ENCODE data around the gene ATG14. TPM values are rescaled to one million over a fixed set of nuclear protein-coding genes. Genes with fewer than 3 reads are reported as not detected.
A peak's percentile ranks its signal among the peaks of the same experiment; 100 is the strongest.
"Not testable (repeated sequence)": the region's sequence is repeated elsewhere in the genome, so short reads cannot be mapped to it uniquely, and the experiment has no call there.

Gene ATG14, protein sequence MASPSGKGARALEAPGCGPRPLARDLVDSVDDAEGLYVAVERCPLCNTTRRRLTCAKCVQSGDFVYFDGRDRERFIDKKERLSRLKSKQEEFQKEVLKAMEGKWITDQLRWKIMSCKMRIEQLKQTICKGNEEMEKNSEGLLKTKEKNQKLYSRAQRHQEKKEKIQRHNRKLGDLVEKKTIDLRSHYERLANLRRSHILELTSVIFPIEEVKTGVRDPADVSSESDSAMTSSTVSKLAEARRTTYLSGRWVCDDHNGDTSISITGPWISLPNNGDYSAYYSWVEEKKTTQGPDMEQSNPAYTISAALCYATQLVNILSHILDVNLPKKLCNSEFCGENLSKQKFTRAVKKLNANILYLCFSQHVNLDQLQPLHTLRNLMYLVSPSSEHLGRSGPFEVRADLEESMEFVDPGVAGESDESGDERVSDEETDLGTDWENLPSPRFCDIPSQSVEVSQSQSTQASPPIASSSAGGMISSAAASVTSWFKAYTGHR
- total RNA-seq, result 10 to 100 TPM in 6 of 8 experiments, 1 to 10 TPM in 2; 7.7 to 19.1 (median 13.6) TPM

DNA sequence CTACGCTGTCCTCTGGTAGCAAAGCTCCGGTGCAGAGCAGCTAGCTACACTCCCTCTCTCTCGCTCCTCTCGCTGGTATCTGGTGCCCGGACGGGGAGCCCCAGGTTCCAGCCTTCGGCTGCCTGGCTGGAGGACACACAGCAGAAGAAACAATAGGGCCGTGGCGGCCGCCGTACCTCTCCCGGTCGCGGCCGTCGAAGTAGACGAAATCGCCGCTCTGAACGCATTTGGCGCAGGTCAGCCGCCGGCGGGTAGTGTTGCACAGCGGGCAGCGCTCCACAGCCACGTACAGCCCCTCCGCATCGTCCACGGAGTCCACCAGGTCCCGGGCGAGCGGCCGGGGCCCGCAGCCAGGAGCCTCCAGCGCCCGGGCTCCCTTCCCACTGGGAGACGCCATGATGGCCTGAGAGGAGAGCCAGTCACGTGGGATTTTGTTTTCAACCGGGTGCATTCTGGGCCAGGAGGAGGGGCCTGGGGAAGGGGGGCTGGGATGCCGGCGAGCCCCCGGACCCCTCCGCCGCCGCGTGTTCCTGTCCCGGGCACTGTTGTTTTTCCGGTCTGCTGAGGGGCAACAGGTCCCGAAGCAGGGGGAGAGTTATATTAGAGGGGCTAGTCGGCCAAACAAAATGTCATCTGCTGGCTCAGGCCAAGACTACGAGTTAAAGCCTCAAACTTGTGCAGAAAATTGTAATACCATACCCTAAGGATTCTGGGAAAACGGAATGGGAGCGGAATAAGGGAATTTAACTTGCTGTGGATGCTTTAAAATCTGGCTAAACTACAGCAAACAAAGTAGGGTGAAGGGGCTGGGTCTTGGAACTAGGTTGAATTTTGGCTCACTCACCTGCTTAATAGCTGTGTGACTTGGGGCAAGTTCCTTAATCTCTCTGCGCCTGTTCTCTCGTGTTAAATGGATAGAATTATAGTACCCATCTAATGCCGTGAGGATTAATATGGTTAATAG, at the start of gene ATG14:
Gene ATG14, minus strand, starts transcription at position 405 of the 964 bp plus-strand sequence. Its CDS starts 8 bp downstream, at position 397.
- peak; percentile 94 to 99 (median 98) for ATAC-seq (replicated peaks in 6 of 8)
- Histone ChIP-seq H3K27ac (peak within 1 kb of the TSS; percentile 49 to 63), H3K4me1 (replicated peaks in 1 of 2) (peaks cover 5 to 8% of the 10 kb centered on the region in 2 donors), H3K4me3 (peak within 1 kb of the TSS; percentile 80 to 99 (median 91))
- in situ Hi-C loops (cut with MboI; ENCODE audit: low pct_unique_long_range_greater_than_20kb in 2 of 9, low sequenced_read_pairs in 9 of 9, unreplicated experiment in 9 of 9), result no loop called here
- WGBS, 10 experiments, result 0 to 61% (median 15%) methylated on average over 1 to 15 of the region's 57 CpGs

DNA sequence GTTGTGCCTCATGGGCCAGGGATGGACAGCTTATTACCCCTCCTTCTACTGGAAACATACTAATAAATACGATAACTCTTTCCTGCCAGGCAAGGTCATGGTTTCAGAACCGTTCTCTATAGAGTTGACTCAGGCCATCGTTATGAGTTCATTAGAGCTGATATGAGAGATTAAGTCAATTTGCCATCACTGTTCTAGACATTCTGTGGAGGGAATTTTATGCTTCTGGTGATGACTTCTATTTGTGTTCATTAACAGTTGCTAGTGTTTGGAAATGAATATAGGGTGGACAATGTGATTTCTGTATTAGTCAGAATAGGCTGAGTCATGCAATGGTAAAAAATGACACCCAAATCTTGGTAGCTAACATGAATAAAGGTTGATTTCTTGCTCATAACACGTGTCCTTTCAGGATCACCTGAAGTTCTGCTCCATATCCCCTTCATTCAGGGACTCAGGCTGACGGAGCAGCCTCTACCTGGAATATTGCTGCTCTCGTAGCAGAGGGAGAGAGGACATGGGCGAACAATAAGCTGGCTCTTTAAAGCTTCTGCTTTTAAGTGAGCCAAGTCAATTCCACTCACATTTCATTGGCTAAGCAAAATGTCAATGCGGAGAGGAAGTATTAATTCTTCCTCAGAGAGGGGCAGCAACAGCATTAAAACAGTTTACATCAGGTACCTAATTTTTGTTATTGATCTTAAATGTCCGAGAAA, 47.3 kb upstream of the ATG14 start:
- Histone ChIP-seq H3K4me3 (no peak overlapping the region), H3K4me1 (replicated peaks in 1 of 2) (peaks cover 8 to 11% of the 10 kb centered on the region in 2 donors), H3K27ac (no peak overlapping the region)
- in situ Hi-C loops (cut with MboI; ENCODE audit: low pct_unique_long_range_greater_than_20kb in 2 of 9, low sequenced_read_pairs in 9 of 9, unreplicated experiment in 9 of 9), result loop anchor here in 1 of 9 experiments (25.0 kb wide), 1 partner anchor 1028 kb away; no protein-coding TSS in a partner anchor
- 34 to 100% (median 78%) methylated on average over 2 to 9 of the region's 9 CpGs for WGBS, 10 experiments
- peak in 3 of 8 experiments; percentile 24 to 85 (median 78) for ATAC-seq (replicated peaks in 6 of 8)

DNA sequence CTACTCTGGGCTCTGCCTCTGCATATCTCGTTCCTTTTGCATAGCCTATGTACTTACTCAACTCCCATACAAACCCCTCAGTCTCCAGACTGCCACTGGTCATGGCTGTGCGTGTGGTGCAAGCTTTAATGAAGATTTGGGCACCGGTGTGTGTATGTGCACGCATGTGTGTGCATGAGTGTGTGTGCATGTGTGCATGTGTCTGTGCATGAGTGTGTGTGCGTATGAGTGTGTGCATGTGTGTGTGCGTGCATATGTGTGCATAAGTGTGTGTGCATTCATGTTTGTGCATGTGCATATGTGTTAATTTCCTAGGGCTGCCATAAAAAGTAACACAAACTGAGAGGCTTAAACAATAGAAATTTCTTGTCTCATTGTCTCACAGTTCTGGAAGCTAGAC, 45.9 kb upstream of the ATG14 start:
- no peak overlapping the region for H3K4me3 ChIP-seq
- in situ Hi-C loops (cut with MboI; ENCODE audit: low pct_unique_long_range_greater_than_20kb in 2 of 9, low sequenced_read_pairs in 9 of 9, unreplicated experiment in 9 of 9), result loop anchor here in 1 of 9 experiments (25.0 kb wide), 1 partner anchor 1030 kb away; no protein-coding TSS in a partner anchor
- H3K27ac ChIP-seq, result no peak overlapping the region
- 0 to 90% (median 62%) methylated on average over 1 to 6 of the region's 6 CpGs; no CpG with 5 or more reads in 5 of the 10 experiments for WGBS, 10 experiments
- ATAC-seq (replicated peaks in 6 of 8), result peak in 3 of 8 experiments; percentile 11 to 76 (median 35)
- peaks cover 11 to 14% of the 10 kb centered on the region in 2 donors for H3K4me1 ChIP-seq (replicated peaks in 1 of 2)

DNA sequence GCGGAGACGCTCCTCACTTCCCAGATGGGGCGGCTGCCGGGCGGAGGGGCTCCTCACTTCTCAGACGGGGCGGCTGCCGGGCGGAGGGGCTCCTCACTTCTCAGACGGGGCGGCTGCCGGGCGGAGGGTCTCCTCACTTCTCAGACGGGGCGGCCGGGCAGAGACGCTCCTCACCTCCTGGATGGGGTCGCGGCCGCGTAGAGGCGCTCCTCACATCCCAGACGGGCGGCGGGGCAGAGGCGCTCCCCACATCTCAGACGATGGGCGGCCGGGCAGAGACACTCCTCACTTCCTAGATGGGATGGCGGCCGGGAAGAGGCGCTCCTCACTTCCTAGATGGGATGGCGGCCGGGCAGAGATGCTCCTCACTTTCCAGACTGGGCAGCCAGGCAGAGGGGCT, 44.8 kb upstream of the ATG14 start:
- peaks cover 11 to 14% of the 10 kb centered on the region in 2 donors for H3K4me1 ChIP-seq (replicated peaks in 1 of 2)
- not testable (repeated sequence) for H3K4me3 ChIP-seq; H3K27ac ChIP-seq; ATAC-seq (replicated peaks in 6 of 8)
- in situ Hi-C loops (cut with MboI; ENCODE audit: low pct_unique_long_range_greater_than_20kb in 2 of 9, low sequenced_read_pairs in 9 of 9, unreplicated experiment in 9 of 9), result loop anchor here in 1 of 9 experiments (25.0 kb wide), 1 partner anchor 1031 kb away; no protein-coding TSS in a partner anchor
- WGBS, 10 experiments, result no CpG with 5 or more reads among the region's 34 CpGs

DNA sequence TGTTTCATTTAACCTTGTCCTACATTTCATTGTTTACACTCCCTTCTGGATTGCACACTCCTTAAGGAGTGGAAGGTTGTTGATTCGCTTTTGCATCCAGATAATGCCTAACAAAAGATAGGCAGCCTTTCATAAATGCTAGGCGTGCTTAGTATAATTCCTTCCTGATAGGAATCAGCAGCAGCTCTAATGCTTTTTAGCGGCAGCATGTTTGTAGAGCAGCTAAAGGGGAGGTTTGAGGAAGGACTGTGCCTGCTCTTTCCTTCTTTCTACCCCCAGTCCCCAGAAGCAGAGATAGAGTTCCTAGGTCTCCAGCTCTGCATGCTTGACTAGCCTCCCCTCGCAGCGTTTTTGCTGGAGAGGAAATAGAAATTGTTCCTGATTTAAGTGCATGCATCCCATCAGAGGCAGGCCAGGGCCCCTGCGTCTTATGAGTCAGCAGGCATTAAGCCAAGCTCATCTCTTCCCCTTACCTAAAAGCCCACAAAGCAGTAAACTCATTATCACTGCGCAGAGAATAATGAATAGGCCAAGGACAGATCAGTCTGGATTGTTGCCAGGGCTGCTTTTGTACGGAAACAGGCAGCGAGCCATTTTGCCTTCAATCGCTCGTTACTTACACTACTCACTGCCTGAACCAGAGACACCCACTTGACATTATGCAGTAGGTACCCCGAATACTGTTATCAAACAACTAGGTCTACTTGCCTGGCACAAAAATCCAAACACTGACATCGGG, 42.8 kb upstream of the ATG14 start:
- peak; percentile 32 to 100 (median 99) for ATAC-seq (replicated peaks in 6 of 8)
- peak overlapping the region; percentile 30 to 63 for H3K27ac ChIP-seq
- in situ Hi-C loops (cut with MboI; ENCODE audit: low pct_unique_long_range_greater_than_20kb in 2 of 9, low sequenced_read_pairs in 9 of 9, unreplicated experiment in 9 of 9), result loop anchor here in 1 of 9 experiments (25.0 kb wide), 1 partner anchor 1033 kb away; no protein-coding TSS in a partner anchor
- peaks cover 11 to 14% of the 10 kb centered on the region in 2 donors for H3K4me1 ChIP-seq (replicated peaks in 1 of 2)
- WGBS, 10 experiments, result 34 to 100% (median 47%) methylated on average over 1 to 9 of the region's 13 CpGs; no CpG with 5 or more reads in 1 of the 10 experiments
- H3K4me3 ChIP-seq, result no peak overlapping the region

DNA sequence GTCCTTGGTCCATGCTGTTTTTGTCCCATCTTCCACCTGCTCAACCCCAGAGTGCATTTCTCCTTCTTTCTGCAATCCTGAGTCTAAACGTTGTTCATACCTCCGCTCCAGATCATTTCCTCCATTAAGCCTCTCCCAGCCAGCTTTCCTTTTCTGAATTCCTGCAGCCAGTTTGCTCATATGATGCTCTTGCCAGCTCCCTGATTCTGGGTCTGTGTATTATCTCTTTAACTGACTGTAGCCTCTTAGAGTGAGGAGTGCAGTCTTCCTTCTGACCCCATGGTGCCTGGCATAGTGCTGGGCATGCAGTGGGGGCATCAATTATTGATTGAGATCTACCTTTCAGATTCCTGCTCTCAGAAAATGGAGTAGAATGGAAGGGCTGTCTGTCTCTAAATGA, 40.3 kb upstream of the ATG14 start:
- in situ Hi-C loops (cut with MboI; ENCODE audit: low pct_unique_long_range_greater_than_20kb in 2 of 9, low sequenced_read_pairs in 9 of 9, unreplicated experiment in 9 of 9), result loop anchor here in 1 of 9 experiments (25.0 kb wide), 1 partner anchor 1035 kb away; no protein-coding TSS in a partner anchor

DNA sequence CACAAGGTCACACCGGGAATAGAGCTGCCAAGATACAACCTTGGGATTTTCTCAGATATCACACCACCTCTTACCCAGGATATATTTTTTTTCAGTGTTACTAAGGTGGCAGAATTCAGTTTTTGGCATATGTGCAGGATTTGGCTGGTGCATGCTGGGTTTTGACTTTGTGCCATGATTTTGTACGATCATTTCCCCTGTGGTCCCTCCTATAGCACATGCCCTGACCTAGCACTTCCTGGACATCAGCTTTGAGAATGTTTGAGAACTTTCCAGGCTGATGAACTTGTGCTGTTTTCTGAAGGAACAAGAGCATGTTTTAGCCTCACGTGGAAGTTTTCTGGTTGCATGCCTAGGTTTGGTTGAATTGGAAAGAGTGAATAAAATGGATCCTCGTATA, 39.8 kb upstream of the ATG14 start:
- no peak overlapping the region for H3K4me3 ChIP-seq
- 0 to 100% (median 75%) methylated on average over 1 to 4 of the region's 4 CpGs for WGBS, 10 experiments
- ATAC-seq (replicated peaks in 6 of 8), result no peak
- peaks cover 11 to 14% of the 10 kb centered on the region in 2 donors for H3K4me1 ChIP-seq (replicated peaks in 1 of 2)
- in situ Hi-C loops (cut with MboI; ENCODE audit: low pct_unique_long_range_greater_than_20kb in 2 of 9, low sequenced_read_pairs in 9 of 9, unreplicated experiment in 9 of 9), result loop anchor here in 1 of 9 experiments (25.0 kb wide), 1 partner anchor 1036 kb away; no protein-coding TSS in a partner anchor
- no peak overlapping the region for H3K27ac ChIP-seq

More for the DNA sequence above, 40.3 kb upstream of the ATG14 start:
- no peak overlapping the region for H3K4me3 ChIP-seq
- no peak for ATAC-seq (replicated peaks in 6 of 8)
- H3K27ac ChIP-seq, result no peak overlapping the region
- peaks cover 11 to 14% of the 10 kb centered on the region in 2 donors for H3K4me1 ChIP-seq (replicated peaks in 1 of 2)
- 0 to 87% (median 60%) methylated on average over 1 to 2 of the region's 2 CpGs; no CpG with 5 or more reads in 2 of the 10 experiments for WGBS, 10 experiments

DNA sequence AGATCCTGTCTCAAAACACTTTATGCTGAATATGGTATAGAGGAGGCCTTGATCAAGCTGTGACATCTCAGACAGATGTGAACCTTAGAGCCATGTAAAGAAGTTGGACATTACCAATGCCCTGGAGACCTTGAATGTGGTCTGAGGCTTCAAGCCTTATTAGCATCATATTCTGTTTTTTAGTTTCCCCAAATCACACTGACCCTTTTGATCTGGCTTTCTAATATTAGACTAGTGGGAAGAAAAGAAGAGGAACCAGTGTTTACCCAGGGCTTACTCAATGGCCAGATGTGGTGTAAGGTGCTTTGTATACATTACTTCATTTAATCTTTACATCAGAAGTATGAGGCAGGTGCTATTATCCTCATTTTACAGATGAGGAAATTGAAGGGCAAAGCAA, 39.4 kb upstream of the ATG14 start:
- H3K4me3 ChIP-seq, result no peak overlapping the region
- in situ Hi-C loops (cut with MboI; ENCODE audit: low pct_unique_long_range_greater_than_20kb in 2 of 9, low sequenced_read_pairs in 9 of 9, unreplicated experiment in 9 of 9), result loop anchor here in 1 of 9 experiments (25.0 kb wide), 1 partner anchor 1036 kb away; no protein-coding TSS in a partner anchor
- ATAC-seq (replicated peaks in 6 of 8), result no peak
- H3K27ac ChIP-seq, result no peak overlapping the region
- H3K4me1 ChIP-seq (replicated peaks in 1 of 2), result peaks cover 11 to 14% of the 10 kb centered on the region in 2 donors

DNA sequence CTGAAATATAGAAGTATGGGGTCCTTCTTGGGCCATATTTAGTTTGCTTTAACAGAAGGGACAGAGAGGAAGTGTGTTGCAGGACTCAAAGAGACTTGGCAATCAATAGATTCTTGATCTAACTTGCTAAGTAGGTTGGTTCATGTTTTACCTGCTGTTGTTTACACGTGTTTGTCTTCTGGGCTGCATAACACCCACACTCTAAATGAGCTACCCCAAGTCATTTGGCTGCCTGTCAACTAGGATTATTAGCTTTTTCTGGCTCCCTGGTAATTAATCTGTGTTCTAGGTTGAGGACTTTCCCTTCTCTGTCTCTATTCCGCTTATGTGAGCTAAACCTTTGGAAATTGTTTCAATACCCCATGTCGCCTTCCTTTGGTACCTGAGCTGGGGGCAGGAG, 38.9 kb upstream of the ATG14 start:
- in situ Hi-C loops (cut with MboI; ENCODE audit: low pct_unique_long_range_greater_than_20kb in 2 of 9, low sequenced_read_pairs in 9 of 9, unreplicated experiment in 9 of 9), result loop anchor here in 1 of 9 experiments (25.0 kb wide), 1 partner anchor 1037 kb away; no protein-coding TSS in a partner anchor
- Histone ChIP-seq H3K4me3 (no peak overlapping the region), H3K4me1 (replicated peaks in 1 of 2) (peaks cover 11 to 14% of the 10 kb centered on the region in 2 donors), H3K27ac (no peak overlapping the region)
- ATAC-seq (replicated peaks in 6 of 8), result no peak
- WGBS, 10 experiments, result 0 to 100% (median 83%) methylated on average over 1 to 3 of the region's 3 CpGs; no CpG with 5 or more reads in 3 of the 10 experiments

DNA sequence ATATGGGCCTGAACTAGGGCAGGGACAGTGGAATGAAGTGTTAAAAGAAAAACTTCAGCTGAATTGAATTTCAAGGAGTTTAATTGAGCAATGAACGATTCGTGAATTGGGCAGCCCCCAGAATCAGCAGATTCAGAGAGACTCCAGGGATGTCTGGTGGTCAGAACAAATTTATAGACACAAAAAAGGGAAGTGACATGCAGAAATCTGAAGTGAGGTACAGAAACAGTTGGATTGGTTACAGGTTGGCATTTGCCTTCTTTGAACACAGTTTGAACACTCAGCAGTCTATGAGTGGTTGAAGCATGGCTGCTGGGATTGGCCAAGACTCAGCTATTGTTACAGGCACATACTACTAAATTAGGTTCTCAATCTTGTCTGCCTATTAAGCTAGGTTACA, 38.5 kb upstream of the ATG14 start:
- WGBS, 10 experiments, result 71 to 100% (median 93%) methylated on average over 2 of the region's 2 CpGs; no CpG with 5 or more reads in 2 of the 10 experiments
- H3K4me3 ChIP-seq, result no peak overlapping the region
- in situ Hi-C loops (cut with MboI; ENCODE audit: low pct_unique_long_range_greater_than_20kb in 2 of 9, low sequenced_read_pairs in 9 of 9, unreplicated experiment in 9 of 9), result loop anchor here in 1 of 9 experiments (25.0 kb wide), 1 partner anchor 1037 kb away; no protein-coding TSS in a partner anchor
- H3K27ac ChIP-seq, result no peak overlapping the region
- H3K4me1 ChIP-seq (replicated peaks in 1 of 2), result peaks cover 11 to 14% of the 10 kb centered on the region in 2 donors
- no peak for ATAC-seq (replicated peaks in 6 of 8)

DNA sequence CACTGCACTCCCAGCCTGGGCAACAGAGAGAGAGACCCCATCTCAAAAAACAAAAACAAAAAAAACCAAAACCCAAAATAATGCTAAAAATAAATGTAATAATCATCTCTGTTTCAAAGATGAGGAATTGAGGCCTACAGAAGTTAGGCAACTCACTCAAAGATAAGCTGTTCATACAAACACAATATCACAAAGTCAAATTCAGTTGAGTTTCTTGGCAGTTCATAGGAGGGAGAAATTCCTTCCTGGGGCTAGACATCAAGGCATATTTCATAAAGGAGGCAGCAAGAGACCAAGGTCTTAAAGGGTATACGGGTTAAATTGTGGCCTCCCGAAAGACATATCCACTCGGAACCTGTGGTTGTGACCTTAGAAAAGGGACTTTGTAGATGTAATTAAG, 37.5 kb upstream of the ATG14 start:
- Histone ChIP-seq H3K4me3 (no peak overlapping the region), H3K4me1 (replicated peaks in 1 of 2) (peaks cover 4 to 5% of the 10 kb centered on the region in 2 donors), H3K27ac (no peak overlapping the region)
- no peak for ATAC-seq (replicated peaks in 6 of 8)
- WGBS, 10 experiments, result 33 to 100% (median 67%) methylated on average over 1 to 3 of the region's 3 CpGs; no CpG with 5 or more reads in 3 of the 10 experiments
- in situ Hi-C loops (cut with MboI; ENCODE audit: low pct_unique_long_range_greater_than_20kb in 2 of 9, low sequenced_read_pairs in 9 of 9, unreplicated experiment in 9 of 9), result loop anchor here in 2 of 9 experiments (25.0 kb wide), 3 partner anchors 138 to 1038 kb away; partner anchors contain the start of gene KTN1 (in 1 of the 2)
